Caco-2 (cell line): ENCODE data around the gene CLPTM1L. TPM values are rescaled to one million over a fixed set of nuclear protein-coding genes. Genes with fewer than 3 reads are reported as not detected.

Experiments used
- BruUV-seq: library from RNA; stranded (reverse); fragments of 400-500 nt; replicated peaks from 2 replicates; lab custom pipeline; 2021; lab: Mats Ljungman, UMichigan
- CTCF ChIA-PET: fragments of 300-600 bp; sonication (Branson Sonifier 250); formaldehyde crosslinking; loops from one replicate; lab custom pipeline; 2022; ENCODE audit warnings: antibody characterized with exemption; lab: Charles Lee
- POLR2A ChIA-PET: fragments of 300-600 bp; sonication (Branson Sonifier 250); formaldehyde crosslinking; loops from one replicate; lab custom pipeline; 2022; ENCODE audit warnings: antibody characterized with exemption; lab: Charles Lee
- DNase-seq, 2 experiments: peaks; one replicate each; pipeline versions ENCODE4 v3.0.0 to v3.0.0-alpha.2; 2020 to 2022
- H3K27me3 ChIP-seq: replicated peaks from 2 replicates; pipeline ENCODE4 v1.6.0; 2011; ENCODE audit warnings: low read length; ENCODE audit not compliant: control insufficient read depth, insufficient read depth
- H3K36me3 ChIP-seq: 2 replicates; pipeline ENCODE4 v1.5.1; 2011; ENCODE audit warnings: low read length; ENCODE audit not compliant: control insufficient read depth, insufficient read depth
- H3K4me1 ChIP-seq: fragments of 250-450 bp; sonication (Bioruptor Pico); 2 replicates; pipeline ENCODE4 v1.5.1; 2020; ENCODE audit warnings: mild to moderate bottlenecking
- H3K4me3 ChIP-seq: 2 replicates; pipeline ENCODE4 v1.5.1; 2011; ENCODE audit warnings: low read depth, mild to moderate bottlenecking, control low read depth, low read length
- H3K9me3 ChIP-seq: fragments of 250-450 bp; sonication (Bioruptor Pico); 2 replicates; pipeline ENCODE4 v1.5.1; 2020; ENCODE audit warnings: mild to moderate bottlenecking, moderate library complexity
- H3K27ac Mint-ChIP-seq: one replicate; pipeline ENCODE4 v1.8.0; 2022; ENCODE audit warnings: mixed read lengths; ENCODE audit not compliant: unreplicated experiment
- H3K27me3 Mint-ChIP-seq: one replicate; pipeline ENCODE4 v1.8.0; 2022; ENCODE audit warnings: mixed read lengths; ENCODE audit not compliant: insufficient read depth, unreplicated experiment
- H3K36me3 Mint-ChIP-seq: one replicate; pipeline ENCODE4 v1.8.0; 2022; ENCODE audit warnings: mild to moderate bottlenecking, mixed read lengths; ENCODE audit not compliant: insufficient read depth, unreplicated experiment
- H3K4me1 Mint-ChIP-seq: one replicate; pipeline ENCODE4 v1.8.0; 2022; ENCODE audit warnings: low read depth, mixed read lengths; ENCODE audit not compliant: unreplicated experiment
- H3K4me3 Mint-ChIP-seq: one replicate; pipeline ENCODE4 v1.8.0; 2022; ENCODE audit warnings: mild to moderate bottlenecking, moderate library complexity, mixed read lengths; ENCODE audit not compliant: unreplicated experiment
- H3K9me3 Mint-ChIP-seq: one replicate; pipeline ENCODE4 v1.8.0; 2022; ENCODE audit warnings: mixed read lengths; ENCODE audit not compliant: unreplicated experiment
- CTCF ChIP-seq, 2 experiments: fragments of 200-600 bp in 1 of 2; IDR thresholded peaks; 1 replicate in 1 of 2; 2 replicates in 1 of 2; pipeline versions ENCODE4 v1.5.1 to v1.8.0; 2011 to 2022; ENCODE audit warnings: antibody characterized with exemption in 1 of 2, control low read depth in 1 of 2, inconsistent platforms in 1 of 2, low read depth in 1 of 2, low read length in 1 of 2, mild to moderate bottlenecking in 1 of 2, moderate library complexity in 1 of 2; ENCODE audit not compliant: insufficient read depth in 1 of 2, severe bottlenecking in 1 of 2, unreplicated experiment in 1 of 2
- intact Hi-C: fragments of 100-400 bp; cut with micrococcal nuclease; formaldehyde crosslinking; loops from one replicate; pipeline ENCODE4 v1.10.0; 2022; ENCODE audit not compliant: unreplicated experiment
- microRNA-seq: library from miRNA; unstranded; fragments of <30 nt; microRNA quantifications from one replicate; pipeline ENCODE4 v1.2.0, GENCODE V29; 2022
- total RNA-seq: library from RNA; stranded (reverse); gene quantifications from 2 replicates; pipeline ENCODE4 v1.2.3, GENCODE V29; 2022

The CLPTM1L gene
- total RNA-seq, 1 experiment from 2014 or later = 114 TPM

GRCh38 chr5:1268056-1268455 is 76.8 kb downstream of the CLPTM1L start:
- Mint-ChIP-seq H3K4me1 (no peaks in the 10 kb centered on the region), H3K27ac (no peak overlapping the region), H3K36me3 (no peaks in the 10 kb centered on the region), H3K4me3 (no peak overlapping the region), H3K9me3 (no peaks in the 10 kb centered on the region), H3K27me3 (no peaks in the 10 kb centered on the region)
- Histone ChIP-seq H3K4me1 (no peaks in the 10 kb centered on the region), H3K9me3 (no peaks in the 10 kb centered on the region), H3K36me3 (no peaks in the 10 kb centered on the region), H3K4me3 (no peak overlapping the region), H3K27me3 (no peaks in the 10 kb centered on the region)
- no TSS peak for BruUV-seq
- no peak for TF ChIP-seq CTCF (IDR thresholded peaks at IDR 0.05; ENCODE audit: insufficient read depth in 1 of 2, low read depth in 1 of 2, low read length in 1 of 2, severe bottlenecking in 1 of 2, unreplicated experiment in 1 of 2)
- intact Hi-C loops = no loop called here
- ChIA-PET POLR2A (no interaction called here), CTCF (no interaction called here)
- no peak for DNase-seq

Small RNA genes lying within 50 kb of the gene (microRNA-seq; reads per million reads assigned to microRNA genes)
- gene MIR4457 = not detected

Other genes starting within 250 kb of the CLPTM1L start
- 41.7 and 42.0 TPM in 2 replicates for gene SLC12A7, start 233.0 kb downstream of the CLPTM1L start, total RNA-seq
- 0.29 and 0.32 TPM in 2 replicates for gene SLC6A19, start 143.5 kb downstream of the CLPTM1L start, total RNA-seq
- gene SLC6A18, start 119.7 kb downstream of the CLPTM1L start, total RNA-seq = not detected in 2 replicates
- 5.1 and 6.1 TPM in 2 replicates for gene TERT, start 50.0 kb downstream of the CLPTM1L start, total RNA-seq
- not detected in 2 replicates for gene SLC6A3, start 100.3 kb upstream of the CLPTM1L start, total RNA-seq
- gene LPCAT1, start 178.9 kb upstream of the CLPTM1L start, total RNA-seq = 49.3 and 52.8 TPM in 2 replicates